T-helper 2 cell (primary cell): ENCODE results near the gene SLC9A9.
A peak's percentile ranks its signal among the peaks of the same experiment; 100 is the strongest.
"Not testable (repeated sequence)": the region's sequence is repeated elsewhere in the genome, so short reads cannot be mapped to it uniquely, and the experiment has no call there.

Experiments used
- DNase-seq, 5 experiments: peaks; one replicate each; pipeline versions ENCODE4 v3.0.0 to v3.0.0-alpha.2; 2012 to 2022

The SLC9A9 gene

DNA sequence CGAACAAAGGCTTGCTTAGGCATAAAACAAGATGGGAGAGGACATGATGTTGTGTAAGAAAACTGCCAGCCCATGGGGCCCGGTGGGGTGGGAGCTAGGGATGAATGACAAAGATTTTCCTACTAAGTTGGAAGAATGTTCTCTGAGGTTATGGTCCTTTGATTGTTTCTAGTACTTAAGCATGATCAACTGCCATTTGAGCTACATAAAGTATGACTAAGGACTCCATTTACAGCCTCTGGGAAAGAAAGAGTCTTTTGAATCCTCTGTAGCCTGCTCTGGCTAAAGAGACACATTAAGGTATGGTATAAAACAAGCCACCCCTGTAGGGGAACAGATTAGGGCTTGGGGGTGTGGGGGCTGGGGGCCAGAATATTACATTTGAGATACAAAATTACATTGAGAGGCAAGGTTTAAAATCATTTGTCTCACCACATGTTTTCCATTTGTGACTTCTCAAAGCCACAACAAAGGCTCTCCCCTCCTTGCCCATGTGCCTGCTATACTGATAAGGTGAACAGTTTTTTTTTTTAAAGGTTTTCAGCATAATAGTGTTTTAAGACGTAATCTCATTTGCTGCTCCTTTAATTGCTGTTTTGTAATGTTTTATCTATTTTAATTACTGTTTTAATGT lies 405.3 kb downstream of the SLC9A9 start:
- DNase-seq: peak in 1 of 5 experiments; percentile 50

DNA sequence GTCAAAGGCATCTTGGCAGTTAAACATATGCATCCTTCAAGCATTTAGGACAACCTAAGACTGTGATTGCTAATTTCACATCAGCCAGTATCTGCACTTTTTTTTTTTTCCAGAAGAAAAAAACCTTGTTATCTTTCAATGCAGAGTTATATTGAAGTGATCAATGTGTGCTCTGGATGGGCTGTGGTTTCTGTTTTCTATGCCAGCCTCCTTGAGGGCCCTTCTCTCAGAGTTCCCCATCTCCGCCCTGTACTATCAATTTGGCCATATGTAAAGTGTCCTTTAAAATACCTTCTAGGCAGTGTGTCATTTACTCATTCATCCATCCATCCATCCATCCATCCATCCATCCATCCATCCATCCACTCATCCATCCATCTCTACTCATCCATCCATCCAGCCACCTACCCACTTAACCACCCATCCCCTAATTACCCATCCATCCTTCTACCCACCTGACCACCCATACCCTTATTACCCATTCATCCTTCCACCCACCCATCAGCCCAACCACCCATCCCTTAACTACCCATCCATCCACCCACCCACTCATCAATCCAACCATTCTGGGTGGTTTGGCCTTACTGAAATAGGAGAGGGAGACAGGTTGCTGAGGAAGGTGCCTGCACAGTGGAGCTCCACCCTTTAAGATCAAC lies 406.6 kb downstream of the SLC9A9 start:
- no peak for DNase-seq

DNA sequence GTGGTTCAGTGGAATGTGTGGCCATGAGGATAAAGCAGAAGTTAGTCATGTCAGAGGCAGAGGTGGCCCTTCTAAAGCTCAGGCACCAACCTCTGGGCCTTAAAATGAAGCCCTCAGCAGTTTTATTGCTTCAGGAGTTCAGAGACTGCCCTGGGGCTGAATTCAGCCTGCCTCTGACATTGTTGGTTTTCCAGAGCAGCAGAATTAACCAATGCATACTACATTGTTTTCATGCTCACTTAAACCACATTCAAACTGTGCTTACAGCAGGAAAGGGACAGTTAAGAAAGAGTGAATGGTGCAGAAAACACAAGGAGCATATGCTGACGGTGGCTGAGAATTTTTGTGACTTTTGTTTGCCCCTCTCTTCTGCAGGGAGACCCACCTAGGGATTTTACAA lies 408.5 kb downstream of the SLC9A9 start:
- DNase-seq: no peak

DNA sequence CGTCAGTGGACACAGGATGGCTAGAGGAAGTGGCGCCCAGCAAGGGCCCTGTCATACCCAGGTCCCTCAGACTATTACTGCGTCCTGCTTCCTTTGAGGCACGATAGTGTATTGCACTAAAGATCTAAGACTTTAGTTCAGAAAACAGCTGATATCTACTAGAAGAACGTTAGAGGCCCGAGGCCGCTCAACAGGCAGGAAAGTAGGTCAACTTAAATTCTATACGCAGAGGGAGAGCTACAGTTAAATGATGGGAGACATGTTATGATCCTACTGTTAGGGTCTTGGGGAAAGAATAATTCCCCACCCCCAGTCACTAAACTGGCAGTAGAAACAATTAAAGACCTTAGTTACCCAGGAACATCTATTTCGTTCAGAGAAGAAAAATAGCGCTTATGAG lies 410.9 kb downstream of the SLC9A9 start:
- no peak for DNase-seq

DNA sequence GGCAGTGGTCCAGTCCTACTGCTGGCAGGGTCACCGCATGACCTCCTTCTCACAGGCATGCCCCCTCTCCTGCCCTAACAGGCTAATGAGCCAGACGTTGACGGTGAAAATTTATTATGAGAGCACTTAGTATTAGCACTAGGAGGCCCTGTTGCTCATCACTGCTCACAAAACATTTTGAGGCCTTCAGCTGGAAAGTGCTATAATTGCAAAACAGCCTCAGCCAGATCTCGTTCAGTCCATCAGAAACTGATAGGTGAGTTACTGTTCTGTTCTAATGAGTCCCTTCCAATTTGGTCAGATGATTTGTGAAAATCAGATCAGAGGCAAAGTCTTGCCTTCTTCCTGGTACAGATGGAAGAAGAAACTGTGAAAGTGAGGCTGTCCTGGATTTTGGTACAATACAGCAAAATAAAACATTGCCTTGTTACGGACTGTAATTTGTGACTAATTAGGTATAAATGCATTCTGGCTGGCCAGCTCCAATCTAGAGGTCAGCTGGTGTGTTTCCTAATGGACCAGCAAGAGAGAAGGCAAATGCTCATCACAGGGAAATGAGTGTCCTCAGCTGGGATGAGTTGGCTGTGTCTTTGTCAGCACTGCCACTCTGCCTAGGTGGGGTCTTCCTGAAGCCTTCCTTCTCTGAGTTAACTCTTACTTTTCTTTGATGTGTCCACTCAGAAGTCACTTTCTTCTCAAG lies 411.9 kb downstream of the SLC9A9 start:
- DNase-seq: no peak

DNA sequence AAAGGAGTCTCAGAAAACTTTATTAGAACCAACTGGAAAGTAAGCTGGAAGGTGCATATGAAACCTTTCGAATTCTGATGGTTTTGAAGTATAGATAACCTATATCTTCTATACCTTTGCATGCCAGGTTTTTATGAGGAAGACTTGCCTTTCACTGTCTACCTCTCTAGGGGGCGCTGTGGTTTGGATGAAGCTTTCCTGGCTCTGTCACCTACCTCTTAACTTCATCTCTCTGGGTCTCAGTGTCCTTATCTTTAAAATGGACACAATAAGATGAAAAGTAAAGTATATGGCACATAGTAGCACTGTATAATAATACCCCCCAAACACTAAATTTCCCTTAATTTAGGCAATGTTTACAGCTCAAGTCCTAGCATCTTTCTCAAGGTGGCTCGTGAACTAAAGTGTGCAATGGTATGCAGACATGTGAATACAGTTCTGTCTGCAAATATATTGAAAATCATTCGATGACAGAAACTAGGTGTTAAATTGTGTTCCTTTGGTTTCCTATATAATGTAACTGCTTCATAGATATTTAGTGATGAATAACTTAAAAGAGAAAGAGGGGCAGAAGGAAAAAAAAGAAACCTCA lies 414.4 kb downstream of the SLC9A9 start:
- peak in 1 of 5 experiments; percentile 23 for DNase-seq

DNA sequence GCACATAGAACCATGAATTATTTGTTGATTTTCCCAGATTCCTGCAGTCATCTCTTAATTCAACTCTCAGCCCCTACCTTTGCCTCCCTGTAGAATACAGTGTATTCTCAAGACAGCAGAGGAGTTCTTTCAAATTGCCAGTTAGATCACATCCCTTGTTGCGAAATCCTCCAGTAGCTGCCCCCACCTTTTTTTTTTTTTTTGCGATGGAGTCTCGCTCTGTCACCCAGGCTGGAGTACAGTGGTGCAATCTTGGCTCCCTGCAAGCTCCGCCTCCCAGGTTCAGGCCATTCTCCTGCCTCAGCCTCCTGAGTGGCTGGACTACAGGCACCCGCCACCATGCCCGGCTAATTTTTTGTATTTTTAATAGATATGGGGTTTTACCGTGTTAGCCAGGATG lies 417.0 kb downstream of the SLC9A9 start:
- DNase-seq: not testable (repeated sequence)

DNA sequence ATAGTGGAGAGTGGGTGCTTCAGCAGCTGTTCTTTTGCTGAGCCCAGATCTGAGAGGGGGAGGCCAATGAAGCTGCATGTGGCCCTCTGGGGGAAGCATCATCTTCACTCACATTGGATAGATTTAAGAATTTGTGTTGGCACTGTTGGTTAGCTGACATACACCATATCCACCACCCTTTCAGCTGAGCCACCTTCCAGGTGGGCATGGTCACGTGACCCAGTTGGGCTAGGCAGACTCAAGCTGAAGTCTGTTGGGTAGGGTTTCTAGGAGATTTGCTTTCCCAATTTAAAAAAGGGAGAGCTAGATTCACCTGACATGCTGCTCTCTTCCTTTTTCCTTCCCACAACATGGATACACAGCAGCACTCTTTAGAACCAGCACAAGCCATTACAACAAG lies 417.7 kb downstream of the SLC9A9 start:
- DNase-seq: no peak

DNA sequence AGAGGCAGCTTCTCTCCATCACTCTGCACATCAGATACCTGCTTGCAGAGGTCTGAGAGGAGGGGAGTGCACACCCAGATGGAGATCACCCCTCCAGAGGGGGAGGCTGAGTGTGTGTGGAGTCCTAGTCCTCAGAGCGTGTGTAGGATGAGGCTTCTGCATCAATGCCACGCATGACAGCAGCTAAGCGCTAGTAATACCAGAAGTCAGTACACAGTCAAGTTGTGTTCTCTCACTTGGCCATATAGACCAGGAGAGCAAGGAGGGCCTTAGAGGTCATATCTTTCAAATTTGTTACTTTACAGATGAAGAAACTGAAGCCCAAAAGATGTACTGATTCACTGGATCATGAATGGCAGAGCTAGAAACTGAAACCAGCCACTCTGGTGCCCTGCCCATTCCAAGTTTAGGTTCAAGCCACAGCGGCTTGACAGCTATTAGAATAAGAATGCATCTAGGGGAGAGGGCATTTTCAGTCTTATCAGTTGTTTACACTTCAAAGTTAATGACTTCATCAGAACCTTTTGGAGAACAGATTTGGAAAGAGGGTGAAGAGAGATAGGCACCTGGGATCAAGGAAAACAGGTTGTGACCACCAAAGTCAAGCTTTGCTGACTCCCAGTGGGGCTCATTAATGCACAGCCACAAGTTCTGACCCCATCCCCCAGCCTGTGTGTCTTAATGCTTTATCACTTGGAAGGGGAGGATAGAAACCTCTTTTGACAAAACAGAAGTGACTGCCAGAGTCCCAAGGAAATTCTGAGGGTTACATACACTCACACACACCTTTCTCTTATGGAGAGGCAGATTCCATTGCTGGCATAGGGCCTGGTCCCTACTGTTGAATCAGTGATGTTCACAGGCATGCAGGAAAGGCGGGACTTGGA lies 418.4 kb downstream of the SLC9A9 start:
- DNase-seq: no peak

DNA sequence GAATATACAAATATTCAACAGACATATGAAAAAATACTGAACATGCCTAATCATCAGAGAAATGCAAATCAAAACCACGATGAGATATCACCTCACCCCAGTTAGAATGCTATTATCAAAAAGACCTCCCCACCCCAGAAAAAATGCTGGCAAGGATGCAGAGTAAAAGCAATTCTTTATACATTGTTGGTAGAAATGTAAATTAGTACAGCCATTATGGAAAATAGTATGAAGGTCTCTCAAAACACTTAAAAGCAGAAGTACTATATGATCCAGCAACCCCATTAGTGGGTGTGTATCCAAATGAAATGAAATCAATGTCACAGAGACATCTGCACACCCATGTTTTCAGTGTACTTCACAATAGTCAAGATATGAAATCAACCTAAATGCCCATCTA lies 420.0 kb downstream of the SLC9A9 start:
- no peak for DNase-seq

DNA sequence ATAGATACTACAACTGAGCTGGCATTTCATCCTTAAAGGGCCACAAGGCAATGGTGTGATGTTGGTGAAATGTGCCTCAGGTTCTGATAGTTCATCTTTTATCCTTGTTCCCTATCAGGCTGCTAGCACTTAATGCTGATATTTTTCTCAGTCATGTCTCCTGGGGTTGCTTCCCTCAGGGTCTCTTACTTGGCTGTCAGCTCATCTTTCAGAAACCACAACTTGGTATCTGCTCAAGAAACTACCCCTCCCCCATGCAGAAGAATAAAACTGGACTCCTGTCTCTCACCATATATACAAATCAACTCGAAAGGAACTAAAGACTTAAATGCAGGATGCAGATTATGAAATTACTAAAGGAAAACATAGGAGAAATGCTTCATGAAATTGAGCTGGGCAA lies 420.6 kb downstream of the SLC9A9 start:
- no peak for DNase-seq

DNA sequence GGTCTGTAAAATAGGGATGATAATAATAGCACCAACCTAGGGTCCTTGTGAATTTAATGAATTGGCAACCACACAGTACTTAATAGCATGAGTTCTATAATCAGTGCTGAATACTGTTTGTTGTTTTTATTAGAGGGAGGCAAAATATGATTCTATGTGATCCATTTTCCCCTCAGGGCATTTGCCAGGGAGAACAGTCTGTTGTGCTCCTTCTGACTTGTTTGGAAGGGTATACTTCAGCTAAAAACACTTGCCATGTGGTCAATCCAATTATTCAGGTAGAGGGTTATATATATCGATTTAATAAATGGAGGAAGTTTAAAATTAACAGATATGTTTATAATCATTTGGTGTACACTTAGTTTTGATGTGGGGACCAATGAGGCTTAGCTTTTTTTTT lies 423.4 kb downstream of the SLC9A9 start:
- DNase-seq: no peak

DNA sequence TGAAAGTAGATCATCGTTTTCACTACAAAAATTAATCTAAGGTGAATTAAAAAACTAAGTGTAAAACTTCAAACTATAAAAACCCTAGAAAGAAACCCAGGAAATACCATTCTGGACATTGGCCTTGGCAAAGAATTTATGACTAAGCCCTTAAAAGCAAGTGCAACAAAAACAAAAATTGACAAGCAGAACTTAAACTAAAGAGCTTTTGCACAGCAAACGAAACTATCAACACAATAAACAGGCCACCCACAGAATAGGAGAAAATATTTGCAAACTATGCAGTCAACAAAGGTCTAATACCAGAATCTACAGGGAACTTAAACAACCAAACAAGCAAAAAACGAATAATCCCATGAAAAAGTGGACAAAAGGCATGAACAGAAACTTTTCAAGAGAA lies 426.7 kb downstream of the SLC9A9 start:
- DNase-seq: no peak

DNA sequence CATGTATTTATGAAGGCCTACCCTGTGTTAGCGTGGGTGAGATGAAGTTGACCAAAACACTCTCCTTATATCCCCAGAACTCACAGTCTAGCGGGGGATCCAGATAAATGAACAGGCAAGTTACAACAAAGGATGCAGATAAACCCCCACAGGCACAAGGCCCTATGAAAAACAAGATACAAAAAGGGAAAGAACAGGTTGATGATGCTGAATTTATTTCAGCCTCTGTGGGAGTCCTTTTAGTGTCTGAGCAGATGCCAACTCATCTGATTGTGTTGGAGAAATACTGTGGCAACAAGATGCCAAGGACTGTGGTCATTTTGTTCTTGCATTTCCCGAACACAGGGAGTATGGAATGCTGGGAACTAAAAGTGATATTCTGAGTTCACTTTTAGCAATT lies 428.7 kb downstream of the SLC9A9 start:
- no peak for DNase-seq

DNA sequence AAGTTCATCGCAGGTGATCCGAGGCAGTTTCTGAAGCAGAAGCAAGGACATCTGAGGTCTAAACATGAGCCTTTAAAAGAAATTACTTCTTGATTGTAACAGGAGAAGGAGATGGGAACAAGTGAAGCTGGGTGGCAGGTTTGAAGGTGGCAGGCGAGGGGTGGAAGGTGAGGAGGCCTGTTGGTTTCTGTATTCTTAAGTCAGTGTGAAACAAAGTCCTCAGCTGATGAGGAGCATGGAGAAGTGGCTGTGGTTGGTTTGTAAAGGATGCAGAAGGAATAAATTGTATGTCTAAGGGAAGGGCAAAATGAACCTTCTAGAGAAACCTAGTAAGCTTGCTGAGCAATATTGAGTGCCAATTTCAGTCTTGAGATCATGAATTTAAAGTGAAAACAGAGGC lies 429.9 kb downstream of the SLC9A9 start:
- DNase-seq: no peak

DNA sequence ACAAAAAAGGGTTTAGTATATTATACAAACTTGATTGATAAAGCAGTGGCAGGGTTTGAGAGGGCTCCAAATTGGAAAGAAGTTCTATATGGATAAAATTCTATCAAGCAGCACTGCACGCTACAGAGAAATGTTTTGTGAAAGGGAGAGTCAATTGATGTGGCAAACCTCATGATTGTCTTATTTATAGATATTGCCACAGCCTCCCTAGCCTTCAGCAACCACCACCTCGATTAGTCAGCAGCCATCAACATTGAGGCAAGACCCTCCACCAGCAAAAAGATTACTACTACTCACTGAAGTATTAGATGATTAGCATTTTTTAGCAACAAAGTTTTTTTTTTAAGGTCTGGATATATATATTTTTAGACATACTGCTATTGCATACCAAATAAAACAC lies 432.0 kb downstream of the SLC9A9 start:
- DNase-seq: no peak

DNA sequence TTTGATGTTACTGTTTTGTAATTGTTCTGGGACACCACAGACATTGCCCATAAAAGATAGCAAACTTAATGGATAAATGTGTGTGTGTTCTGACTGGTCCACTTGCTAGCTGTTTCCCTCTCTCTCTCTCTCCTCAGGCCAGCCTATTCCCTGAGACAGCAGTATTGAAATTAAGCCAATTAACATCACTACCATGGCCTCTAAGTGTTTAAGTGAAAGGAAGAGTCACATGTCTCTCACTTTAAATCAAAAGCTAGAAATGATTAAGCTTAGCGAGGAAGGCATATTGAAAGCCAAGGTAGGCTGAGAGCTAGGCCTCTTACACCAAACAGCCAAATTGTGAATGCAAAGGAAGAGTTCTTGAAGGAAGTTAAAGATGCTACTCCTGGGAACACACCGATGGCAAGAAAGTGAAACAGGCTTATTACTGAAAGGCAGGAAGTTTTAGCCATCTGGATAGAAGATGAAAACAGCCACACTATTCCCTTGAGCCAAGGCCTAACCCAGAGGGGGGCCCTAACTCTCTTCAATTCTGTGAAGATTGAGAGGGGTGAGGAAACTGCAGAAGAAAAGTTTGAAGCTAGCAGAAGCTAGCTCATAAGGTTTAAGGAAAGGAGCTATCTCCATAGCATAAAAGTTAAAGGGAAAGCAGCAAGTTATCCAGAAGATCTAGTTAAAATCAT lies 433.6 kb downstream of the SLC9A9 start:
- peak in 1 of 5 experiments; percentile 10 for DNase-seq

DNA sequence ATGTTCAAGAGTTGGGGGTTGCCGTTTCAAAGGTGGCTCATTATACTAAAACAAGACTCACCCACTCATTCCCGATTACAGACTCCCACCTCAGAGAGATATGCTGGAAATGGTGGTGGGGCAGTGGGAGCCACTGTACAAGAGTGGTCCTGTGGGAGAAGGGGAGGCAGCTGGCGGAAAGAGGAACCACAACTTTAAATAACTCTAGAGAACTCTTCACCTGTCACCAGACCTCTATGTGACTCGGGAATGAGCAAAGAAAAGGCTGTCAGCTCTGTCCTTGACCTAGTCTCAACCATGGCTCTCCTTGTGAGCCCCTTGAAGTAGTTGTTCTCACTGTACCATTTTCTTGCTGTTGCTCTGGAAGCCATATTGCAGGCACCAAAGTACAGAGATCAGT lies 434.9 kb downstream of the SLC9A9 start:
- no peak for DNase-seq

DNA sequence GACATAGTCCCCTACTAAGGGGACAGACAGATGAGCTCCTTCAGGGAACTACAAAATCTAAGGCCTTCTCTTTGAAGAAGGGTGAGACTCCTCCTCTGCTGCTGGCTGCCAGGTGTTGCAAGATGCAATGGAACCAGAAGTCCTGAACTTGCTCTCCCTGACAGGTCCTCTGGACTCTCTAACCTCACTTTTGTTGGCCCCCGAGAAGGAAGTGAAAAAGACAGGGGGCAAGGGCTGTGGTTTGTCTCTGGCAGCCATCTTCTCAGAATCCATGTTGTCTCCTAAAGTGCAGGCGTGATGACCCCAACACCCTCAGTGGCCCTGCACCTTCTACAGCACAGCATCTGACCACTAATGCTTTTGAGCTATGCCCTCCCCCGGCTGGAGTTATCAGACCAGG lies 436.2 kb downstream of the SLC9A9 start:
- DNase-seq: no peak

DNA sequence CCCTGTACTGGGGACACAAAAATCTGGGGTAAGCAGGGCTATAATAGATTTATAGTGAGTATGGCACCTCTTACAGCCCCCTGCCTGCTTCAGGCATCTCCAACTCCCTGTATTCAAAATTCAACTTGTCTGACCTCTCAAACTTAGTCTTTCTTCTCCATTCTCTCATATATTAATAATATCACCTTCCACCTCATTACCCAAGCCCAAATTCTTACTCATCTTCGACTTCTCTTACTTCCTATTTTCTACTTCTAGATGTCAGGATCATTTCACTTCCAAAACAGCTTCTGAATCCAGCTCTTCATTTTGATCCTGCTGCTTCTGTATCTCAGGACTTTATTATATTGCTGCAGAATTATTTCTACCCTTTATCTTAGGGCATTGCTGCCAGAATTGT lies 438.0 kb downstream of the SLC9A9 start:
- DNase-seq: no peak

DNA sequence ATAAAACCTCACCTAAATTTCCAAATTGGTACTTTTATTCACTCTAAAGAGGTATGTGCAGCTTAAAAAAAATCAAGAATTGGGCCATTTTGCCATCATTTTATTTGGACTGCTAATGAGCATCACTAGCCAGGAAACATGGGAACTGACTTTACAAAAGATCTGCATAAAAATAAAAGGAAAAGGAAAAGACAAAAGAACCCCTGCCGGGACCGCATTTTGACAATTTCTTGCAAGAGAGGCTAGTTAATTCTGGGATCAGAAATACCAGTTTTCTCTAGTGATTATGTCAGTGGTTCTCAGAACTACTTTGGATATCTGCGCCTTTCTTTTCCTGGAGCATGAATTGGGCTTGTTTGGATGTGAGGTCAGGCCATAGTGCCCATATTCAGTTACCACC lies 439.5 kb downstream of the SLC9A9 start:
- DNase-seq: no peak

DNA sequence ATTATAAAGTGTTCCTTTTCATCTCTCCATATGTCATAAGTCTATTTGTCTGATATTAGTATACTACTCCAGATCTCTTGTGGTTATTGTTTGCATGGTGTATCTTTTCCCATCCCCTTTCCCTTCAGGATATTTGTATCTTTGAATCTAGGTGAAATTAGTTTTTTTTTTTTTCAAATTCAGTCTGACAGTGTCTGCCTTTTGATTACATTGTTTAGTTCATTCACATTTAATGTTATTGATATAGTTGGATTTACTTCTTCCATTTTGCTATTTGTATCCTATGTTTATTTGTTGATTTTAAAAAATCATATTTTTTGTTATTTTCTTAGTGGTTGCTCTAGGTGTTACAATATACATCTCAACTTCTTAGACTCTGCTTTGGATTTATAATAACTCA lies 445.7 kb downstream of the SLC9A9 start:
- DNase-seq: no peak
